ENCODE results near the gene SHTN1.

Gene SHTN1

GRCh38 chr10:116866066-116866465, 138.9 kb downstream of the SHTN1 start:
- no peak for DNase-seq

GRCh38 chr10:116864436-116864835, 140.6 kb downstream of the SHTN1 start:
- no peak for DNase-seq

- DNase-seq = no peak
Measured at GRCh38 chr10:116861796-116862195, 143.2 kb downstream of the SHTN1 start.

GRCh38 chr10:116857156-116857555, 147.8 kb downstream of the SHTN1 start:
- no peak for DNase-seq

GRCh38 chr10:116853701-116854100, 151.3 kb downstream of the SHTN1 start:
- DNase-seq = no peak

- no peak for DNase-seq
Measured at GRCh38 chr10:116853287-116853686, 151.7 kb downstream of the SHTN1 start.

GRCh38 chr10:116852246-116852645, 152.7 kb downstream of the SHTN1 start:
- DNase-seq = no peak

GRCh38 chr10:116850058-116850611, 154.9 kb downstream of the SHTN1 start:
- no peak for DNase-seq

- DNase-seq = no peak
Measured at GRCh38 chr10:116849248-116850057, 155.5 kb downstream of the SHTN1 start, which contains the start of gene ENO4. TSS of gene ENO4 (plus strand) at chr10:116849499. CDS start at chr10:116849567, 68 bp downstream.

GRCh38 chr10:116848944-116849247, 156.1 kb downstream of the SHTN1 start:
- DNase-seq = no peak

- DNase-seq = no peak
Measured at GRCh38 chr10:116848032-116848943, 156.7 kb downstream of the SHTN1 start.

- no peak for DNase-seq
Measured at GRCh38 chr10:116845823-116846222, 159.2 kb downstream of the SHTN1 start.

- DNase-seq = no peak
Measured at GRCh38 chr10:116840389-116841075, 164.5 kb downstream of the SHTN1 start.

GRCh38 chr10:116838143-116838725, 166.8 kb downstream of the SHTN1 start:
- no peak for DNase-seq

GRCh38 chr10:116836902-116837523, 168.0 kb downstream of the SHTN1 start:
- no peak for DNase-seq

- no peak for DNase-seq
Measured at GRCh38 chr10:116836083-116836482, 168.9 kb downstream of the SHTN1 start.

GRCh38 chr10:116835658-116836057, 169.3 kb downstream of the SHTN1 start:
- DNase-seq = no peak

- no peak for DNase-seq
Measured at GRCh38 chr10:116833986-116834985, 170.7 kb downstream of the SHTN1 start.

GRCh38 chr10:116831790-116832189, 173.2 kb downstream of the SHTN1 start:
- no peak for DNase-seq
